Common myeloid progenitor, CD34-positive (primary cell): ENCODE measurements around the gene PTGR3.

Source experiments
- CTCF ChIA-PET: fragments of 350-600 bp; sonication (Branson Sonifier 250); formaldehyde crosslinking; loops from one replicate; lab custom pipeline; 2021; ENCODE audit warnings: antibody characterized with exemption; lab: Charles Lee
- POLR2A ChIA-PET: fragments of 350-600 bp; sonication (Branson Sonifier 250); formaldehyde crosslinking; loops from one replicate; lab custom pipeline; 2021; ENCODE audit warnings: antibody characterized with exemption; lab: Charles Lee
- DNase-seq, 3 donors: peaks; one replicate each; pipeline versions ENCODE4 v3.0.0 to v3.0.0-alpha.2; 2013
- H3K27ac ChIP-seq, 2 experiments: 1 replicate in 1 of 2; 2 replicates in 1 of 2; pipeline ENCODE4 v1.7.0; 2013; ENCODE audit warnings: inconsistent platforms in 2 of 2, low read length in 2 of 2, mild to moderate bottlenecking in 2 of 2, low read depth in 1 of 2, moderate library complexity in 1 of 2; ENCODE audit not compliant: severe bottlenecking in 2 of 2, insufficient read depth in 1 of 2, poor library complexity in 1 of 2
- H3K27me3 ChIP-seq, 5 experiments: replicated peaks in 2 of 5; 1 replicate in 3 of 5; 2 replicates in 2 of 5; pipeline versions ENCODE4 v1.6.1 to v1.7.0; 2013; ENCODE audit warnings: low read length in 4 of 5, mild to moderate bottlenecking in 2 of 5, moderate library complexity in 2 of 5, inconsistent platforms in 1 of 5; ENCODE audit not compliant: insufficient read depth in 5 of 5, control insufficient read depth in 4 of 5
- H3K36me3 ChIP-seq, 4 experiments: 1 replicate in 2 of 4; 2 replicates in 2 of 4; pipeline versions ENCODE4 v1.6.1 to v1.7.0; 2013; ENCODE audit warnings: low read length in 3 of 4, control low read depth in 1 of 4, mild to moderate bottlenecking in 1 of 4; ENCODE audit not compliant: control insufficient read depth in 4 of 4, insufficient read depth in 4 of 4
- H3K4me1 ChIP-seq, 4 experiments: 1 replicate in 3 of 4; 2 replicates in 1 of 4; pipeline versions ENCODE4 v1.6.1 to v1.7.1; 2013; ENCODE audit warnings: low read length in 3 of 4, mild to moderate bottlenecking in 3 of 4, control low read depth in 1 of 4, inconsistent platforms in 1 of 4, moderate library complexity in 1 of 4; ENCODE audit not compliant: control insufficient read depth in 4 of 4, insufficient read depth in 4 of 4; ENCODE audit errors: control extremely low read depth in 1 of 4
- H3K4me3 ChIP-seq, 7 experiments: 1 replicate in 4 of 7; 2 replicates in 3 of 7; pipeline versions ENCODE4 v1.5.1 to v1.7.0; 2013; ENCODE audit warnings: mild to moderate bottlenecking in 7 of 7, low read length in 6 of 7, moderate library complexity in 6 of 7, inconsistent platforms in 2 of 7, low read depth in 2 of 7, control low read depth in 1 of 7; ENCODE audit not compliant: insufficient read depth in 4 of 7, control insufficient read depth in 1 of 7; ENCODE audit errors: extremely low read depth in 1 of 7
- H3K9me3 ChIP-seq, 5 experiments: 1 replicate in 4 of 5; 2 replicates in 1 of 5; pipeline versions ENCODE4 v1.6.1 to v1.7.1; 2013; ENCODE audit warnings: low read length in 4 of 5, mild to moderate bottlenecking in 2 of 5, inconsistent platforms in 1 of 5, low read depth in 1 of 5, moderate library complexity in 1 of 5; ENCODE audit not compliant: control insufficient read depth in 4 of 5, insufficient read depth in 2 of 5; ENCODE audit errors: control extremely low read depth in 1 of 5
- WGBS: methylation state at CpG from one replicate; pipeline ENCODE4 v1.1.5; 2013; ENCODE audit not compliant: insufficient coverage; 5-methylcytosine and 5-hydroxymethylcytosine counted together

The PTGR3 gene

DNA sequence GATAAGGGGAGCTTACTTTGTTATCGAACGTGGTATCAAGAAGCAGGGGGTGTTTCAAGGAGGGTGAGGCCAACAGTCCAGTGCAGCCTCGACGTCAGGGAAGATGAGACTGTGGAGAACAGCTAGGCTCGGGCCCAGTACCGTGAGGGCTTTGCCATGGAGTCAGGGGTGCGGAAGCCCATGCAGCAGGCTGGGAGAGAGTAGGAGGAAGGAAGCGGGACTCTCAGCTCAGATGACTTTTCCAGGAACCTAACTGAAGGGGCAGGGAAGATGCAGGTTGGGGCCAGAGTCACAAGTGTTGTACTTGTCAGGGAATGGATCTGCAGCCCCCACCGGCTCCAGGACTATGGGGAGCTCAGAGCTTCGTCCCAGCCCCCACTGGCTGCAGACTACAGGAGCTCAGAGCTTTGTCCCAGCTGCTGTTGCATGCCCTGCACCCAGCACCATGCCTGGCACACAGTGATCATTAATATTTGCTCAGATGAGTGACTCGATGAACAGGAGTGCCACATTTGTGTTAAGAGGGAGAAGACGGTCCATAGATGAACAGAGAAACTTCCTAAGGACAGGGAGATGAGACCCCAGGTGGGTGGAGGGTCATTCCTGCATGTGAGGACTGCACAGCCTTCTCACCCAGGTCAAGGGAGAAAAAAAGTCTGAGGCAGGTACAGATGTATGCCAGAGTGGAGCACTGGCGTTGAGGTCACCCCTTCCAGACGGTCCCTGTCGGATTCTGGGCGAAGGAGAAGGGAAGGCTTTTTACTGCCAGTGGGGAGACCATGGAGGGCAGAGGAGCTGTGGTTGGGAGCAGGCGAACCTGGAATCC lies 36.4 kb downstream of the PTGR3 start:
- CTCF ChIA-PET: interaction anchor here (1.8 kb wide), 1 partner anchor 16 kb away, joined by 3 read pairs; no protein-coding TSS in a partner anchor
- peaks cover 0 to 14% (median 9%) of the 10 kb centered on the region in 4 experiments for H3K4me1 ChIP-seq
- 93% methylated on average over 17 of the region's 17 CpGs for WGBS
- DNase-seq: no peak
- H3K27ac ChIP-seq: no peak overlapping the region
- H3K36me3 ChIP-seq: no peaks in the 10 kb centered on the region
- no peak overlapping the region for H3K4me3 ChIP-seq
- POLR2A ChIA-PET: no interaction called here
- peaks cover 0 to 3% (median 0%) of the 10 kb centered on the region in 5 experiments for H3K27me3 ChIP-seq
- no peaks in the 10 kb centered on the region for H3K9me3 ChIP-seq

GRCh38 chr18:75170916-75171315 lies 38.0 kb downstream of the PTGR3 start:
- Histone ChIP-seq H3K4me3 (no peak overlapping the region), H3K27ac (no peak overlapping the region), H3K9me3 (peaks cover 0 to under 1% (median 0%) of the 10 kb centered on the region in 5 experiments), H3K36me3 (no peaks in the 10 kb centered on the region), H3K27me3 (peaks cover 0 to 3% (median 0%) of the 10 kb centered on the region in 5 experiments), H3K4me1 (peaks cover 0 to 14% (median 9%) of the 10 kb centered on the region in 4 experiments)
- CTCF ChIA-PET: no interaction called here
- no peak for DNase-seq
- WGBS: 97% methylated on average over 10 of the region's 11 CpGs
- POLR2A ChIA-PET: interaction anchor here (0.6 kb wide), 1 partner anchor 937 kb away, joined by 4 read pairs; no protein-coding TSS in a partner anchor

GRCh38 chr18:75170022-75170789 lies 38.7 kb downstream of the PTGR3 start:
- peaks cover 0 to 14% (median 9%) of the 10 kb centered on the region in 4 experiments for H3K4me1 ChIP-seq
- H3K27ac ChIP-seq: no peak overlapping the region
- CTCF ChIA-PET: no interaction called here
- WGBS: 94% methylated on average over 31 of the region's 34 CpGs
- no peaks in the 10 kb centered on the region for H3K36me3 ChIP-seq
- no peak for DNase-seq
- POLR2A ChIA-PET: interaction anchor here (0.6 kb wide), 1 partner anchor 936 kb away, joined by 4 read pairs; no protein-coding TSS in a partner anchor
- peaks cover 0 to 3% (median 0%) of the 10 kb centered on the region in 5 experiments for H3K9me3 ChIP-seq
- no peak overlapping the region for H3K4me3 ChIP-seq
- peaks cover 0 to 3% (median 0%) of the 10 kb centered on the region in 5 experiments for H3K27me3 ChIP-seq

DNA sequence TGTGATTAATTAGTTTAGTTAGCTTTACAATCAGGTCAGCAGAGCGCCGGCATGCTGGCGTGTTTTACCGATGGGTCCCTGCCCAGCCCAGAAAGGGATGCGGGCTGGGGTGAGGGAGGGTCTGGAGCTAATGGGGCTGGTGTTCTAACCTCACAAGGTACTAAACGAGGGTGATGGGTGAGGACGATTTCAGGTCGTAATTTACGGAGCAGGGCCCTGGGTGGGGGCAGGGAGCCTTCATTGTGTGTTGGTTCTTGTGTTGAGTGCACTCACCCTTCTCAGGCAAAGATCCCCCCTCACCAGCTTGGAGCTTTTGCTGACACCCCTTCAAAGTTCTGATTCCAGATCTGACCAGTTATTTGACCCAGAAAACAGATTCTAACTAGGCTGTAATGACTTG lies 39.5 kb downstream of the PTGR3 start:
- Histone ChIP-seq H3K4me3 (no peak overlapping the region), H3K27ac (no peak overlapping the region), H3K9me3 (peaks cover 0 to 3% (median 0%) of the 10 kb centered on the region in 5 experiments), H3K36me3 (no peaks in the 10 kb centered on the region), H3K4me1 (peaks cover 0 to 12% (median 8%) of the 10 kb centered on the region in 4 experiments), H3K27me3 (peaks cover 0 to 3% (median 0%) of the 10 kb centered on the region in 5 experiments)
- POLR2A ChIA-PET: no interaction called here
- DNase-seq: no peak
- CTCF ChIA-PET: no interaction called here
- 96% methylated on average over 4 of the region's 9 CpGs for WGBS

DNA sequence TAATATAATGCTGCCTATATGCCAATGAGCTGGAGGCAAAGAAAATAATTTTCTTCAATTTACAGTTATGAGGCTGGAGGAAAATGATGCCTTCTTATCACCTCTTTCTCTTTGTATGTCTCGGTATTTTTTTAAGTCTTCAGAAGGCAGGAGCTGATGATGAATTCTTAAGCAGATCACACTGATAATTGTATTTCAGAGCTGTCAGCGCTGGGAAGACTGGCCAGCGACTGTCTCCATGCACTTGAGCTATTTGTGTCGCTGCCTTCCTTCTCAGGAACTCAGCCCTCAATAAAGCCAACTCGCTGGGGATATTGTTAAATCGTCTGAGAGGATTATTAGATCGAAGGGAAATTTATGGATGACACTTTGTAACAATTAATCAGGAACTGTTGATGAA lies 40.3 kb downstream of the PTGR3 start:
- Histone ChIP-seq H3K27ac (no peak overlapping the region), H3K4me3 (peak overlapping the region in 1 of 7 experiments; percentile 24), H3K4me1 (peaks cover 0 to 4% (median 3%) of the 10 kb centered on the region in 4 experiments), H3K36me3 (no peaks in the 10 kb centered on the region), H3K9me3 (peaks cover 0 to 3% (median 0%) of the 10 kb centered on the region in 5 experiments), H3K27me3 (peaks cover 0 to 3% (median 0%) of the 10 kb centered on the region in 5 experiments)
- DNase-seq: no peak
- 91% methylated on average over 5 of the region's 7 CpGs for WGBS
- ChIA-PET CTCF (no interaction called here), POLR2A (no interaction called here)

GRCh38 chr18:75167759-75168618 lies 41.0 kb downstream of the PTGR3 start:
- Histone ChIP-seq H3K36me3 (no peaks in the 10 kb centered on the region), H3K27ac (no peak overlapping the region), H3K27me3 (peaks cover 0 to 3% (median 0%) of the 10 kb centered on the region in 5 experiments), H3K4me1 (no peaks in the 10 kb centered on the region), H3K9me3 (peaks cover 0 to 3% (median 0%) of the 10 kb centered on the region in 5 experiments), H3K4me3 (peak overlapping the region in 3 of 7 experiments; percentile 4 to 24 (median 23))
- CTCF ChIA-PET: no interaction called here
- POLR2A ChIA-PET: no interaction called here
- 60% methylated on average over 21 of the region's 33 CpGs for whole genome bisulfite sequencing
- peak; percentile 29 to 59 (median 54) for DNase-seq
